GM19395 (cell line): ENCODE measurements around the gene PGM2L1.
"Not testable (repeated sequence)": the region's sequence is repeated elsewhere in the genome, so short reads cannot be mapped to it uniquely, and the experiment has no call there.

Source experiments
- ATAC-seq: cut with Tn5 transposase; IDR thresholded peaks from one replicate; pipeline ENCODE4 v1.9.1; 2021; ENCODE audit warnings: mild to moderate bottlenecking, moderate library complexity; ENCODE audit not compliant: unreplicated experiment

The PGM2L1 gene

DNA sequence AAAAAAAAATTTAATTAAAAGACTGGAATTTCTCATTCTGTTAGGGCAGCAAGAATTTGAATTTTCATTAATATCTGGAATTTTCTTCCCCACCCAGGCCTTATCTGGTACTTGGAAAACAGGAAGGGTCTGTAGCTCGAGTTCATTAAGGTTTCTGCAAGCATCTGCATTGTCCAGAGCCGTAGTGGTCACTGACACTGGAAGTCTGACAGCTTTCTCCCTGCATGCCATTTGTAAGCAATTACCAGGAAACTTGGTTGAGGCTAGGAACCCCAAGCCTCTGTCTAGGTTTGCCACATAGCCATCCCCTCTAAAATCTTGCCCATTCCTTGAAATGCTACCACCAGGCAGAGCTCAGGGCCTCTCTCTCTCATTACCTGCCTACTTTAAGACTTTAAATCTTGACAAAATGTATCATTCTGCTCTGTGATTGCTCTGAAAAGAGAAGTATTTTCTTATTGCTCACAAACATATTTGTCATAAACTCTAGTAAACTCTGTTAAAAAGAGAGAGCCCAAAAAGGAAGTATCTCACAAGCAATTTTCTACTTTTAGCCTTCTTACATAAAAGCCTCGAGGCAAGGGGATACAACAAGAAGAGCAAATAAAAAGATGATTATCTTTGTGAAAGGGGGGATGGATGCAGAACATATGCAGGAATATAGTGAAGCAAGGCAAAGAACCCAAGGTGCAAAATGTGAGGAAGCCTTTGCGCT is 5.5 kb upstream of the PGM2L1 start:
- no peak for ATAC-seq

DNA sequence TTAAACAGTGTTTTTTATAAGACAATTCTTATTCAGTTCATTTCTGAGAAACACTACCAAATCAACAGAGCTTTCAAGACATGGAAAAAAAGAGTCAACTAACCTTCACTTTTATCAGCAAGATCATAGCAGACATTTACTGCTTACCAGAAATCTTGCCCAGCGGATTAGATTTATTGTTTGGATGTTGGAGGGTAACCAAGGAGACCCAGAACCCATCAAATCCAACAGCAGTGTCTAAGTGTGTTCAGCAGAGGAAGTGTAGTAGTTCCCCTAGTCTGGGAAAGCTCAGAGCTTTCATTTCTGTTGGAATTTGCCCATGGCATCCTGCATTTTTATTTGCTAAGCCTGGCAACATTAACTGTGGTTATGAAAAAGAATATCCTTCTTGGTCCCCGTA is 2.4 kb upstream of the PGM2L1 start:
- ATAC-seq: no peak

DNA sequence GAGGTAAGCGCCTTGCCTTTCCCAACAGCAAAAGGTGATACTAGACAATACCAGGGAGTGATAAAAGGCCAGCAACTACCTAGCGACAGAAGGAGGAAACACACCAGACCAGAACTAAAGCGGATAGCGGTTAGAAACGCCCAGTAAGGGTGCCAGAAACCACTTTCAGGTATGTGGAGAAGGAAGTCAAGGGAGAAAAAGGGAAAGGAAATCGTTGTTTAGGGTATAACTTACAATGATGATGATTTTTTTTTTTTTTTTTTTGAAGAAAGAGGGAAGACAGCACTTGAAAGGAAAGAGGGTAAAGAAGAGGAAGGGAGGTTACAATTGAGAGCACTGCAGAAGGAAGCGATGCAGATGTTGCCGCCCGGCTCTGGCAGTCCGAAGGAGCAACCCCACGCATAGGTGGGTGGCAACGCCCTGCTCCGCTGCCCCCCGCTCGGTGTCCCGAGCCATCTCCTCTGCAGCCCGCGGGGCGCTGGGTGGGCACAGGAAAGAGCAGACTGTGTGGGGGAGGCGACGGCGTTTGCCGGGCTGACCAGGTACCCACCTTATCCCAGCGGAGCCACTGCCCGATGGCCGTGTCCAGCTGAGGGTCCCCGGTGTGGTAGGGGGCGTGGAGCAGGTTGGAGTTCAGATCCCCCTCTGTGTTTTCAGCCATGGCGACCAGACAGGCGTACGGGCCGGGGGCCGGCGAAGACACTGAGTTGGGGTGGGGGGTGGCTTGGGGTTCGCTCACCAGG is 561 bp downstream of the PGM2L1 start:
- ATAC-seq: peak; percentile 26

DNA sequence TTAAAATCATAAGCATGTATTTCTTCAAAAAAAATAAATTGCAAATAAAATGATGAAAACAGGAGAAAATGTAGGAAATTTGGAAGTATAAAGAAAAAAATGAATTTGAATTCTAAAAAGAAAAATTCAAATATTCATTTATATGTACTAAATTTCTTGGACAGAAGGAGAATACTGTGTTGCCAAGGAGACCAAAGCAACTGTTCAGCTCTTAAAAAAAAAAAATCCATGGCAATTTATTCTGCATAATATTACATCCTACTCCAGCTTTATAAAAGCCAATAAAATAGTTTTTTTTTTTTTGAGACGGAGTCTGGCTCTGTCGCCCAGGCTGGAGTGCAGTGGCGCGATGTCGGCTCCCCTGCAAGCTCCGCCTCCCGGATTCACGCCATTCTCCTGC is 6.0 kb downstream of the PGM2L1 start:
- ATAC-seq: no peak

DNA sequence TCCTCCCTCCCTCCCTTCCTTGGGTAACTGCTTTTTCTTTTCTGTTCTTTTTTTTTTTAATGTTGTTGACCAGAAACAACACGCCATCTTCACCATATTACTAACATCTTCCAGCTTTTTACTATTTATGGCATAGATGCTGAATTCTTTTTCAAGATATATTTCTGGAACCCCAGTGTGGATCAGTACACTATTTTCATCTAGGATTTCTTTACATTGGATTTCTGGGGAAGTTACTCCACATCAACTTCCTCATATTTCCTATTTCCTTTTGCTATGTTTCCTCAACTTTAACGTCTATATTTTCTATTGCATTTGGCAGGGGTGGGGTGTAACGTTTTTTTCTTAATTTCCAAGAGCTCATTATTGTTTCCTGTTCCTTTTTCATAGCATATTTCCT is 7.0 kb downstream of the PGM2L1 start:
- no peak for ATAC-seq

DNA sequence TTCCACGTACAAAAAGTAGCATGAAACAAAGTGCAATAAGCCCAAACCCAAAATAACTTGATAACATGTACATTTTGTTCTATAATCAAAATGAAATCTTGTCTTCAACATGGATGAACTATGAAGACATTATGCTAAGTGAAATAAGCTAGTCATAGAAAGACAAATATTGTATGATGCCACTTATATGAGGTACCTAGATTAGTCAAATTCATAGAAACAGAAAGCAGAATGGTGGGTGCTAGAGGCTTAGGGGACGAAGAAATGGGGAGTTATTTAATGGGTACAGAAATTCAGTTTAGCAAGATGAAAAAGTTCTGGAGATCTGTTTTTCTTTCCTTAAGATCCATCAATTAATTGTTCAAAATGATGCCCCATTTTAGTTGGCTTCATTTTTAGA is 7.5 kb downstream of the PGM2L1 start:
- ATAC-seq: no peak

DNA sequence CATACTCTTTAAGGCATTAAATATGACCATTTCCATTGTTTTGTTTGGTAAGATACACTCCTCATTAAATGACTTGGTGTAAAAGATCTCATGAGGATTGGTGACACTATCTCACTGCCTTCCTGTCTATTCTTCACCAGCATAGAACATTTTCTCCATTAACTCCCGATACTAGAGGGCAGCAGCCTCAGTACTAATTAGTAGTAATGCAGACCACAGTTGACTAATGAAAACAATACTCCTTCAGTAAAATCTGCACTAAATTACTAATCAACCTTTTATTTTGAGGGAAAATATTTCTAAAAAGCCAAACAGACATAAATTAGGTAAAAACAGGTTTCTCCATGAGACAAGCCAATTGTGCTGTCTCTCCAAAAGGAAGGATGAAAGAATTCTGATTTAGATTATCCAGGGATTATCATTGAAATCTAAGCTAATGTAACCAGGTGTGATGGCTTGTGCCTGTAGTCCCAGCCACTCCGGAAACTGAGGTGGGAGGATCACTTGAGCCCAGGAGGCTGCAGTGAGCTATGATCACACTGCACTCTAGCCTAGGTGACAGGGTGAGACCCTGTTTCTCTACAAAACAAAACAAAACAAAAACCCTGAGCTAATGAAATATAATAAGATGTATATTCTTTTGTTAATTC is 9.4 kb downstream of the PGM2L1 start:
- no peak for ATAC-seq

DNA sequence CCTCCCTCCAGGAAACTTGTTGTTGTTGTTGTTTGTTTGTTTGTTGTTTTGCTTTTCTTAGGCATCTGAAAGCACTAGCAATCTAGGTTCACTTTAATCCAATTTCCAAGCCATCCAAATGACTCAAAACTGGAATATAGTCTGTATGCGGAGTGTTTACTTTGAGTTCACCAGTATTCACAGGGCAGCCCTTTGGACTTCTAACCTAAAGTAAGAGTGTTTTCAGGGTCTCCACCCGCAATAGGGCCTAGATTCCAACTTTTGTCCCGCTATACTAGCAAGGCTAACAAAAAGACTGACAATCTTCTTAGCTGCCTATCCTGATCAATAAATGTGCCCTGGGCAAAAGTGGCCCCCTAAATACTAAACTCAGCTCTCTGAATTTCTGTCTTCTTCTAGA is 13.6 kb downstream of the PGM2L1 start:
- ATAC-seq: no peak

DNA sequence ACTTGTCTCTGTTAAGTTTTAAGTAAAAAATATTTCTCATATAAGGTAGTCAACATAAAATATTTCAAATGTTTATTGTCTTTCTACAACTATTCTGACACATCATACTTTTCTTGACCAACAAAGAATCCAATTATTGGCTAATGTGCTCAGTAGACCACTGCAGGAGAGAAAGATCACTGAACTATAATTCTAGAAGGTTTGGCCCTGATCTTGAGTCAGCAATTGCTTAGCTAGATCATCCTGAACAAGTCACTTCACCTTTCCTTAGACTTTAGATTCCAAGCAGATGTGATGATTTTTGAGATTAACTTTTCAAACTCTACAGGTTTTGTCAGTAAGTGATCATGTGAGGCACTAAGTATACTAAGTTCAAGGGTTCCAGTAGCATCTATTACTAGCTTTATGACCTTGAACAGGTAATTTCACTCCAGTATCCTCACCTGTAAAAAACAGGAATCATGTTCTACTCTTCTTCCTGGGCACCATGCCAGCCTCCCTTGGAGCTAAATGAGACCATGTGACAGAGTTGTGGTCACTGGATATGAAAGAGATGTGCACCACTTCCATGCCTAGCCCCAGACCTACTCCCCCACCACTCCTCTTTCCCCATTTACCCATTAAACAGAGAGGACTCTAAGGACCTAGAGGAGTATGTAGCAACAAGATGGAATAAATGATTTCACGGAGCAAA is 17.3 kb downstream of the PGM2L1 start:
- ATAC-seq: no peak

DNA sequence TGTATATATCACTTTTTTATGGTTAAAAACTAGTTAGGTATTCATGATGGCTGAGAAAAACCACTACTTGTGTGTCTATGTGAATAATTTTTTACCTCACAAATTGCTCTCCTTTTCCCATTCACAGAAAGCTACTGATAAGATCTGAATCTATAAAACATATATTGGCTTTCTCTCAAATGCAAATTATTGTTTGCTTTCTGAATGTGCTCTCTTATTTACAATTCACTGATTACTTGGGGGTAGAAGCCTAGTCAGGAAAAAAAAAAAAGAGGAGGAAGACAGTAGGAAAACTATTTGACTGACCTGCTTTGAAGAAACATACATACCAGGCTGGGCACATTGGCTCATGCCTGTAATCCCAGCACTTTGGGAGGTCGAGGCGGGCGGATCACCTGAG is 20.5 kb downstream of the PGM2L1 start:
- ATAC-seq: no peak

DNA sequence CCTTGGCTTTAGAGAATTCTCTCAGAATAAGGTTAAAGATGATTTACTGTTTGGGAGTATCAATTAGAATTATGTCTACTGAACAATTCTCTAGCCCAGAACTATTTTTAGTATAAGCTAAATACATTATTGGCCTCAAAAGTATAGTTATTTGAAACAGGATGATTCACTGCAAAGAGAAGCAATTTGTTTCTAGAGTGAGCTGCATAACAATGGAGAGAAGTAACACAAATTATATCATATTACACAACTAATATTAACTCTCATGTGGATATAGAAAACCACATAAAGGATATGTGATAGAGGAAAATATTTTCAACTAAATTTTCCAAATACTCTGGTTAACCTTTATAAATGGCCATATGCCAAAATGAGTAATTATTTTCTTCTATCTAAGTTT is 24.9 kb downstream of the PGM2L1 start:
- no peak for ATAC-seq

DNA sequence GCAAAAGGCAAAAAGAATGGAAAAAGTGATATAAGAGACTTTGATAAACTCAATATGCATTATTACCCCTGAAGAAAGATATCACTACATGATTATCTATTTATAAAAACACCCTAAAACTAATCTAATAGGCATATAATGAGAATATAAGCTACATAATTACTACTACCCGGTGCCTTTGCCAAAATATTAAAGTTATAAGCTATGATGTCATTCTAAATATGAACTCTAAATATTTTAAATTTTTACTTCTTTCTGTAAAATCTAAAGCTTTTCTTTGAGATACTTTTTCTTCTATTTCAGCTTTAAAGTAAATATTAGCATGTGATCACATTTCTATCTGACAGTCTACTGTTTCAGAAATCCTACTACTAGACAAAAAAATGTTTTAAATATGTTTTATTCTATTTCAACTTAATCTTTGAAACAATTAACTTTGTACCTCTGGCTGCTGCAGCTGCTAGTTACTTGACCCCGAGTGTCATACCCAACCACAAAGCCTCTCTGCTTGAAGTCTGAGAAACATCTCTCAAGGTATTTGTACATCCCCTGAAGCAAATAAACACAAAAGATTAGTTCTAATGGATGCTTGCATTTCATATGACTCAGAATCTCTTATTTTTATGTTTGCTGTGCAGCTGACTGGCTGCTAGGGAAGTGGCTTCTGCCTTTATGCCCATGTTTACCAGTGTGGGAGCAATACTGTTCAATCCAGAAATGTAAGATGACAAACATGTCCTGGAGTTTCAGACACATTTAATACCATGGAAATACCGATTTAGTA is 26.8 kb downstream of the PGM2L1 start:
- no peak for ATAC-seq

DNA sequence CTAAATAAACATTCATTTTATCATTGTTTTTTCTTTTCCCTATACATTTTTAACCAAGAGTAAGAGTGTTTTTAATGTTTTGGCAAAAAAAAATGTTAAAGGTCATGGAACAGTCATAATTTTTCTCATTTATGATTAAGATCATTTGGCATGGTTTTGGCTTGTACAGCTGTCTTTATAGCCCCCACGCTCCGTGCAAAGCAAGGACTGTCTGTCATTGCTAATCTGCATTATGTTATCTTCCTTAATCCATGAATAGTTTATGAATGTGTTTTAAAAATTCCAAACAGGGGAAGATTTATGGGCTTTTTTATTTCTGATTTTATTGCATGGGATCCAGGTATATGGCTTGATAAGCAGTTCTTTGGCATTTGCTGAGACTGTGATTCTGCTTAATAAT is 28.1 kb downstream of the PGM2L1 start:
- ATAC-seq: no peak

DNA sequence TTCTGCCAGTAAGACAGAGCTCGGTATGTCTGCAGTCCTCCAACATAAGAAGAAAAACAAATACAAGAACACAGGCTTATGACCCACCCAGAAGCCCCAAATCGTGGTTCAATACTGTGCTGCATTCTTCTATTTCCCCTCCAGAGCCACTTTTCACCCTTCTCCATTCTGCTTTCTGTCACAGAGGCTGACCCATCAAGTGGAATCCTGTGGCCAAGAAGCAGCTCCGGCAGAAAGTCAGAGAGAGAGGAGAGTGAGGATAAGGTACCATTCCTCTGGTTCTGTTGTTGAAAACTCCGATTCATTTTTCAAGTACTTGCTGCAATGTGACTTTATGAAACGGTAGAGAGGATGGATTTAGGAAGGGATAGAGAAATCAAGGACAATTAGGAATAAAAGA is 30.4 kb downstream of the PGM2L1 start:
- ATAC-seq: no peak

DNA sequence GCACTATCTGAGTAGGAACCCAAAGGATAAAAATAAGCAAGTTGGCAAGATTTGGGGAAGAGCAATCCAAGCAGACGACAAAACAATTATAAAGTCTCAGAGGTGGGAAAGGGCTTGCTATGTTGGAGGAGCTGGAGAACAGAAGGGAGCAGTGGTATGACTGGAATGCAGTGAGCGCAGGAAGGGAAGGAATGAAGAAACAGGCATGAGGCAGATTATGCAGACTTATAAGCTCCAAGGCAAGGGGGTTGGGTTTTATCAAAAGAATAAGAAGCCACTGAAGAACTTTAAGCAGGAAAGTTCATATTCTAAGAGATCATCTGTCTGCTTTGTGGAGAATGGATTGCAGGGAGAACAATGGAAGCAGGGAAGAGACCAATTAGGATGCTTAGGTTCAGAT is 31.7 kb downstream of the PGM2L1 start:
- no peak for ATAC-seq

DNA sequence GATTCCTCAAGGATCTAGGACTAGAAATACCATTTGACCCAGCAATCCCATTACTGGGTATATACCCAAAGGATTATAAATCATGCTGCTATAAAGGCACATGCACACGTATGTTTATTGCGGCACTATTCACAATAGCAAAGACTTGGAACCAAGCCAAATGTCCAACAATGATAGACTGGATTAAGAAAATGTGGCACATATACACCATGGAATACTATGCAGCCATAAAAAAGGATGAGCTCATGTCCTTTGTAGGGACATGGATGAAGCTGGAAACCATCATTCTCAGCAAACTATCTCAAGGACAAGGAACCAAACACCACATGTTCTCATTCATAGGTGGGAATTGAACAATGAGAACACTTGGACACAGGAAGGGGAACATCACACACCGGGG is 32.4 kb downstream of the PGM2L1 start:
- ATAC-seq: not testable (repeated sequence)

DNA sequence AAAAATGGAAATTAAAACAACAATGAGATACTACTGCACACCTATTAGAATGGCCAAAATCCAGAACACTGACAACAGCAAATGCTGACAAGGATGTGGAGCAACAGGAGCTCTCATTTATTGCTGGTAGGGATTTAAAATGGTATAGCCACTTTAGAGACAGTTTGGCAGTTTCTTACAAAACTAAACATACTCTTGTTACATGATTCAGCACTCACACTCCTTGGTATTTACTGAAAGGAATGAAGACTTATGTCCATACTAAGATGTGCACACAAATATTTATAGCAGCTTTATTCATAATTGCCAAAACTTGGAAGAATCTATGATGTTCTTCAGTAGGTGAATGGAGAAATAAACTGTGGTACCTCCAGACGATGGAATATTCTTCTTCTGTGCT is 40.8 kb downstream of the PGM2L1 start:
- no peak for ATAC-seq

DNA sequence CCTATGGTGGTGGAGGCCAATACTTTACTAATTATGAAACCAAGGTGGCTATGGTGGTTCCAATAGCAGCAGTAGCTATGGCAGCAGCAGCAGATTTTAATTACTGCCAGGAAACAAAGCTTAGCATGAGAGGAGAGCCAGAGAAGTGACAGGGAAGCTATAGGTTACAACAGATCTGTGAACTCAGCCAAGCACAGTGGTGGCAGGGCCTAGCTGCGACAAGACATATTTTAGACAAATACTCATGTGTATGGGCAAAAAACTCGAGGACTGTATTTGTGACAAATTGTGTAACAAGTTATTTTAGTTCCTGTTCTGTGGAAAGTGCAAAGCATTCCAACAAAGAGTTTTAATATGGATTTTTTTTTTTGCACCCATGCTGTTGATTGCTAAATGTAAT is 42.6 kb downstream of the PGM2L1 start:
- ATAC-seq: no peak

DNA sequence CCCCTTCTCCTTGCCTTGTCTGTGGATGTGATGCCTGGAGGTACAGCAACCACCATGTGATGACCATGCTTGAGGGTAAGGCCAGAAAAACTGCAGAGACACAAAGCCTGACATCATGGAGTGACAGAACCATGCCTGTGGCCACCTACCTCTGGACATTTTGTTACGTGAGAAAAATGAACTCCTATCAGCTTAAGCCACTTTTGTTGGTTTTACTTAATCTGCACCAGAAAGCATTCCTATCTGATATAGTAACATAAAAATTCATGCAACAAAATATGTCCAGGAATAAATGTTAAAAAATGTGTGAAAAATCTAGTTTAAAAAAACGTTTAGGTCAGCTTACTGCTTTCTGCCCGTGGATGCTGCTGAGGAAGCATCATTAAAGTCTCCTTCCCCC is 44.2 kb downstream of the PGM2L1 start:
- no peak for ATAC-seq

DNA sequence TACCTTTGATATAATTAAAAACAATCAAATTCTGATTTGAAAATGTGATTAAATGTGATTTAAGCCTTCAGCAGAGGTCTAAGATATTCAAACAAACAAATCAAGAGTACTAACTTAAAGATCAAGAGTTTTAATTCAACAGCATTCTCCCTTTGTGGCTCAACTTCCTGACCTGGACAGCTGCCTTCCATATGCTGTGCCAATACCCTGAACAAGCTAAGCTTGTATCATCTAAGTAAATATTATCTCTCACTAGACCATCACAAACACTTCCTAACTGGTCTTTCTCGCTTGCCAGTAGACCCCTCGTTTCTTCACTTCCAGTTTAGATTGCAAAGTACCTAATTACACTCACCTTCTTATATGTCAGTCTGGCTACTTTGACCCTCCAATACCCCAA is 50.9 kb downstream of the PGM2L1 start:
- ATAC-seq: no peak

DNA sequence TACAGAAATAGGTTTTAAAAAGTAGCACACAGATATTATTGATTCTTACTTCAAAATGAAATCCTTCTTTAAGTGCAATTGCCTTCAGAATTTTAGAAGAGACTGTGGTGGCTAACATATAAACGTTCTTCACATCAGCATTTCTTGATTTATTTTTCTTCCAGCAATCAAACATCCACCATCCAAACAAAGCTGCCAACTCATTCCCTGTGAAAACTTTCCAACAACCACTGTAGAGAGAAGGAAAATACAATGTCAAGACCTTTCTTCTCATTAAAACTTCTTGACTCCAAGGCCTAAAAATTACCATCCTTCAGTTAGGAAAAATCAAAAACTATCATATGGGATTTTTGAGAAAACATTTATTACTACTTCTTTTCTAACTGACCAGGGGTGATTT is 52.8 kb downstream of the PGM2L1 start:
- no peak for ATAC-seq
